NCI-H2196 (cell line): ENCODE data around the gene ADGRE3.
"Not testable (repeated sequence)": the region's sequence is repeated elsewhere in the genome, so short reads cannot be mapped to it uniquely, and the experiment has no call there.

Experiments used
- DNase-seq: peaks from one replicate; lab custom pipeline; 2025; ENCODE audit not compliant: unreplicated experiment; lab: John Stamatoyannopoulos, UW

ADGRE3 gene

DNA sequence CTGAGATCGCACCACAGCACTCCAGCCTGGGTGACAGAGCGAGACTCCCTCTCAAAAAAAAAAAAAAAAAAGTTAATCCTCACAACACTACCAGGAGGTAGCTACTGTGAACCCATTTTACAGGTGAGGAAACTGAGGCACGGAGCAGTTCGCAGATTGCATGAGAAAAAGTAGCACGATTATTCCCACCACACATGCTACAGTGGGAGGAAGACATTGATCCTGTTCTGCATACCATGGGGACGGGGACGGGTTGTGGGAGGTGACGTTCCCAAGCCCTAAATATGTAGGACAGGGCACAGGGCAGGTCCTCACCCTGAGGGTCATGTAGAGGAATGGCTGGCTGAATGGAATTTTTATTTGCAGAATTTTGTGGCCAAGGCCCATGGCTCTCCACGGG is 68.0 kb downstream of the ADGRE3 start:
- DNase-seq, result no peak

- DNase-seq, result no peak
Measured at GRCh38 chr19:14603990-14604387, 70.7 kb downstream of the ADGRE3 start.

GRCh38 chr19:14599548-14600147 is 75.0 kb downstream of the ADGRE3 start:
- DNase-seq, result no peak

DNA sequence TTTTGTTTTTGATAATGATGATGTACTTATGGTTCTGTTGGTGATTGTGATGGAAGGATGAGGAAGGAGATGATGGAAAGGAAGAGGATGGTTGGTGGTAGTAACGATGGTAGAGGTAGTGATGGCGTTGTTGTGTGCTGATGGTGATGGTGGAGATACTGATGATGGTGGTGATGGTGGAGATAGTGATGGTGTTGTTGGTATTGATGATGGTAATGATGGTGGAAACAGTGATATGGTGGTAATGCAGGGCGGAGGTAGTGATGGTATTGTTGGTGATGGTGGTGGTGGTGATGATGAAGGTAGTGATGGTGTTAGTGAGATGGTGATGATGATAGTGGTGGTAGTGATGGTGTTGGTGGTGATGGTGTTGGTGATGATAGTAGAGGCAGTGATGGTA is 79.1 kb downstream of the ADGRE3 start:
- DNase-seq, result no peak

DNA sequence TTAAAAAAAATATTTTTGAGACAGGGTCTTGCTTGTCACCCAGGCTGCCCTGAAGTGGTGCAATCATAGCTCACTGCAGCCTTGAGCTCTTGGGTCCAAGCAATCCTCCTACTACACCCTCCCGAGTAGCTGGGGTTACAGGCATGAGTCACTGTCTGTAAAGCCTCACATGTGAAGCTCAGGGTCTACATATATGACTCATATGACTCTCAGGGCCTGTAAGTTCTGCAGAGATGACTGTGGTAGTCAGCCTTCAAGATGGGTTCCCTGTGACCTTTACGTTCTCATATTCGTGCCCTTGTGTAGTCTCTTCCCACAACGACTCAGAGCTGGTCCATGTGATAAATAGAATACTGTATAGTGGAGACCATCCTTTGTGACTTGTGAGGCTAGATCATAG is 85.2 kb downstream of the ADGRE3 start:
- not testable (repeated sequence) for DNase-seq

- DNase-seq, result not testable (repeated sequence)
Measured at GRCh38 chr19:14585187-14585586, 89.5 kb downstream of the ADGRE3 start.

- DNase-seq, result not testable (repeated sequence)
Measured at GRCh38 chr19:14584372-14584771, 90.3 kb downstream of the ADGRE3 start.

DNA sequence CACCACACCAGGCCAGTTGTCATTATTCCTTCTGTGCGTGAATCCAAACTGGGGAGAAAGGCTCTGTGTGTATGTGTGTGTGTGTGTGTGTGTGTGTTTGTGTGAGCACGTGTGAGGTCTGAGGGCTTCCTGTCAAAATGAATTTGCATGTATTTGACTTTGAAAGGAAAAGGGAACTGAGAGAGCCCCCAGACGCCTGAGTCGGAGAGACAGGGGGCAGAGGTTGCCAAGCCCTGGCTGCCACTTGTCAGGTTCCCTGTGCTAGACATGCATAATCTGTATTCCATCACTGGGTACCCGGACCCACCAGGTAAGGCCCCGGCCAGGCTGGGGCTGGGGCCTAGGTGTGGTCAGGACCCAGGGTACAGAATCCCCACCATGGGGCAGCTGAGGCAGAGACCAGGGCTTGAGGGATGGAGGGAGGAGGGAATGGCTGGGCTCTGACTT is 91.7 kb downstream of the ADGRE3 start, which contains the start of gene CLEC17A:
TSS of gene CLEC17A (plus strand) at position 191 of the 447 bp plus-strand sequence. CDS start at position 268, 77 bp downstream.
- DNase-seq, result no peak

DNA sequence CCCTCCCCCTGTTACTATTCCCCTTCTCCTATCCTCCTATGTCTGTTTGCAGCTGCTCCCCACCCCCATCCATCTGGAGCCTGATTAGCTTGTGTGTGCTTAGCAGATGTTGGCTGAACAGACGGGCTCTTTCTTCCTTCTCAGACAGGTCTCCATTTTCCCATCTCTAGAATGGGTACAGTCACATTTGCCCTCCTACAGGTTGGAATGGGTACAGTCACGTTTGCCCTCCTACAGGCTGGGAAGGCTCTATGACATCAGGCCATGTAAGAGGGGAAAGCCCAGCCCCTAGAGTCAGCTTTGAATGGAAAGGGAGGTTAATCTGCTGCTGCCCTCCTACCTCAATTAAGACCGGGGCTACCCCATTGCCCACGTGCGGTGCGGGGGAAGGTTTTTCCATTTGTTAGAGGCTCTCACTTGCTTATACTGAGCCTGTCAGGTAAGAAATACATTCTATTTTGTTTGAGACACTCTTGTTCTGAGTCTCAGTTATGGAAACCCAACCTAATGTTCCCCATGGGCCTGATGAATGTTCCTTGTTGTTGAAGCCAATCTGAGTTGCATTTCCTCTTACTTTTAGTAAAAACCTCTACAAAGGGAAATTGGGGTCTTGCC is 93.9 kb downstream of the ADGRE3 start:
- DNase-seq, result no peak

DNA sequence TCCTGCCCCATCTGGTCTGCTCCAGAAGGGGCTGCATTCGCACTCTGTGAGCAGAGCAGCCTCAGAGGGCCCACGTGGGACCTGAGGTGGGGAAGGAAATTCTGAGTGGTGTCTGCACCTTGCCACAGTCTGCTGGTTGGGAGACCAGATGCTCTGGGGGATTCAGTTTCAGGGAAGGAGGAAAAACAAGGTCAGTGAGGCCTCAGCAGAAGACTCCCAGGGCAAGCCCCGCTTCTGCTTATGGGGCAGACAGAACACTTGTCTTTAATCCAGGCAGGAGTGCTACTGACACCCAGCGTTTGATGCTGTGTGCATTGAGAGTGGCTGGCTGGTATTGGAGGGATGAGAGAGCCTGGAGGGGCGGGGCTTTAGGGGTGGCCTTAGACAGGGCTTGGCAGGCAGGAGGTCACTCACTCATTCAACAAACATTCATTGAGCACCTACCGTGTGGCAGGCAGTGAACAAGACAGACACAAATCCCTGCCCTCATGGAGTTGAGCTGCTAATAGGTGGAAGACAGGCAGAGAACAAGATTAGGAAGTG is 96.7 kb downstream of the ADGRE3 start:
- no peak for DNase-seq

- no peak for DNase-seq
Measured at GRCh38 chr19:14577264-14577663, 97.4 kb downstream of the ADGRE3 start.

DNA sequence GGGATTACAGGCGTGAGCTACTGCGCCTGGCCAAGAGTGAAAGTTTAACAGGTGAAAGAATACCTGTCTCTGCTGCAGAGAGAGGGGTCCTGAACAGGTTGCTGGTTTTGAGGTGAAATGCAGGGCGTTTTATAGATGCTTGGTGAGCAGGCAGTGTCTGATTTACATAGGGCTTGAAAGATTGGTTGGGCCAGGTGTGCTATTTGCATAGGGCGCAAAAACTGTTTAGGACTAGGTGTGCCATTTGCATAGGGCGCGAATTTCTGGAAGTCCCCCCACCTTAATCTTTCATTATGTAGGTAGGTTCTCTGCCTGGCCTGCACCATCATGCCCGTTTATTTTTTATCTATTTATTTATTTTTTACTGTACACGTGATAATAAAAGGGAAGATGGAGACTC is 98.3 kb downstream of the ADGRE3 start:
- DNase-seq, result no peak

- no peak for DNase-seq
Measured at GRCh38 chr19:14575428-14575980, 99.1 kb downstream of the ADGRE3 start.

DNA sequence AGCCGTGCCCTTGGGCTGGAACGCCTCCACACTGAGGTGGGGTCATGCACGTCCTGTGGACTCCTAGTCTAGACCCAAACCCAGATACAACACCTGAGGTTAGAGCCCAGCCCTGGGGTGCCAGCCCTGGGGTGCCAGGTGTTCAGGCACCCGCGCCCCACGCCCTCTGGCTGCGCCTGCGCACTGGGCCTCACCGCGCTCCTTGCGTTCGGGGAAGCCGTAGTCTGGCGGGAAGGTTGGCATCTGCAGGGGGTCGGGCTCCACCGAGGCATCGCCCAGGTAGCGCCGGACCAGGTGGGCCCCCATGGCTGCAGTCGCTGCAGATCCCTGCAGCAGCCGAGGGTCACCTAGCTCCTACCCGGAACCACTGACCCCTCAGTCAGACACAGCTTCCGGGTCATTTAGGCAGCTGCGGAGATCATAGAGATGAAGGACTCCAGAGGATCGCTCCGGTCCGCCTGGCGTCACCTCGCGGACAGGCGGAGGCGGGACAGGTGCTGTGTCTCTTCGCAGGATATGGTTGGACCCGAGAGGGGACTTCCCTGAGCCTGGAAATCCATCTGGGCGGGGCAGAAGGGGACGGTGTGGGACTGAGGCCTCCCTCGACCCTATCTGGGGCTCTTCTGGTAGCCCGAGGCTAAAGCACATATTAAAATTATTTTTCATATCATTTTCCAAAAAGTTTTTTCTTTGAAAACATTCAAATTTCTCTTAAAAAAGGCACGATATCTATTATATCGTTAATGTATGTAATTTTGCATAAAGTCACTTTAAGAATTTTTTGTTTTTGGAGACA is 102.8 kb downstream of the ADGRE3 start, which contains the start of gene NDUFB7:
TSS of gene NDUFB7 (minus strand) at position 372 of the 796 bp plus-strand sequence. CDS start at position 306, 66 bp downstream.
- DNase-seq, result peak; percentile 94

DNA sequence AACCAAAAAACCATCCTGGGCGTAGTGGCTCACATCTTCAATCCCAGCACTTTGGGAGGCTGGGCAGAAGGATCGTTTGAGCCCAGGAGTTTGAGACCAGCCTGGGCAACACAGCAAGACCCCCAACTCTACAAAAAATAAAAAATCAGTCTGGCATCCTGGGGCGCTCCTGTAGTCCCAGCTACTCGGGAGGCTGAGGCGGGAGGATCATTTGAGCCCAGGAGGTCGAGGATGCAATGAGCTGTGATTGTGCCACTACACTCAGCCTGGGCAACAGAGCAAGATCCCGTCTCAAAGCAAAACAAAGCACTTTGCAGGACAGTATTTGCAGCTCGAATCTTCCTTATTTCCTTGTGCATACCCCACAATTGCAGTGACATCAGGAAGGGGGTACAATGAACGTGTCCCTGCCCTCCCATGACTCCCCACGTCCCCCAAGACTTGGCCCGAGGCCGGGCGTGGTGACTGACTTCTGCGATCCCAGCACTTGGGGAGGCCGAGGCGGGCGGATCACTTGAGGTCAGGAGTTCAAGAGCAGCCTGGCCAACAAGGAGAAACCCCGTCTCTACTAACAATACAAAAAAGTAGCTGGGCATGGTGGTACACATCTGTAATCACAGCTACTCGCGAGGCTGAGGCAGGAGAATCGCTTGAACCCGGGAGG is 103.6 kb downstream of the ADGRE3 start:
- DNase-seq, result no peak
